GM19324 (cell line): ENCODE measurements around the gene DNAJC17.

Experiments used
- ATAC-seq: cut with Tn5 transposase; IDR thresholded peaks from one replicate; pipeline ENCODE4 v1.9.1; 2021; ENCODE audit warnings: mild to moderate bottlenecking, moderate library complexity; ENCODE audit not compliant: unreplicated experiment, low FRiP score

DNAJC17 gene

DNA sequence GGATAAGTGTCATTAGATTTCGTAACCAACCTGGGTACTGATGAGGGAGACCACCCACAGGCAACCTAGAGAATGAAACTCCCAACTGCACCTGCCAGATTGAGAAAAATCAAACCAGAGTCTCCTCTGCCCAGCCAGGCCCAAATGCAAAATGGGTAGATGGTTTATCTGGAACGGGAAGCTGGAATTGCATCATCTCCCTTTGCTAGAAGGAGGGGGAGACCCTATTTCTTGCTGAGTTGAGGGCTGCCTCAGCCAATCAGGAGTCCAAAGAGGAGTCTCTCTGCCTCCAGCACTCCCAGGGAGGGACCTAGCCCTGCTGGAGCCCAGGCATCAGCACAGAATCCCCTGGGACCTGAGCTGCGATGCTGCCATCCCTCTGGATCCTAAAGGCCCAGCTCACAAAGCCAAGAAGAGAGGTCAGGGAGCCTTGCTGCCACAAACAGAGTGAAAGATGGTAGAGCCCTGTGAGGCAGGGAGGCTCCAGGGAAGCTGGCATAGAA is 60.3 kb downstream of the DNAJC17 start:
- no peak for ATAC-seq

DNA sequence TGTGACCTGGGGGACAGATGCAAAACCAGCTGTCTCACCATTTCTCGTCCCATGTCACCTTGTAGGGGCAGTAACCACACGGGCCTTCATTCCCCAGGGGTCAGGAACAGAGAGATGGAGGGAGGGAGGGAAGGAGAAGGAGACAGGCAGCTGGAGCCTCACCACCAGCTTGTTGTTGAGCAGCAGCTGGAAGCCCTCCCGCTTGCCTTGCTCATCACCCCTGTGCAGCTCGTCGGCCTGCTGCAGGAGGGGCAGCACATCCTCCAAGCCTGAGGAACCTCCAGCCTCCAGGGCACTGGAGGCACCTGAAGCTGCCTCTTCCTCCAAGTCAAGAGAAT is 62.5 kb downstream of the DNAJC17 start:
- ATAC-seq, result no peak

DNA sequence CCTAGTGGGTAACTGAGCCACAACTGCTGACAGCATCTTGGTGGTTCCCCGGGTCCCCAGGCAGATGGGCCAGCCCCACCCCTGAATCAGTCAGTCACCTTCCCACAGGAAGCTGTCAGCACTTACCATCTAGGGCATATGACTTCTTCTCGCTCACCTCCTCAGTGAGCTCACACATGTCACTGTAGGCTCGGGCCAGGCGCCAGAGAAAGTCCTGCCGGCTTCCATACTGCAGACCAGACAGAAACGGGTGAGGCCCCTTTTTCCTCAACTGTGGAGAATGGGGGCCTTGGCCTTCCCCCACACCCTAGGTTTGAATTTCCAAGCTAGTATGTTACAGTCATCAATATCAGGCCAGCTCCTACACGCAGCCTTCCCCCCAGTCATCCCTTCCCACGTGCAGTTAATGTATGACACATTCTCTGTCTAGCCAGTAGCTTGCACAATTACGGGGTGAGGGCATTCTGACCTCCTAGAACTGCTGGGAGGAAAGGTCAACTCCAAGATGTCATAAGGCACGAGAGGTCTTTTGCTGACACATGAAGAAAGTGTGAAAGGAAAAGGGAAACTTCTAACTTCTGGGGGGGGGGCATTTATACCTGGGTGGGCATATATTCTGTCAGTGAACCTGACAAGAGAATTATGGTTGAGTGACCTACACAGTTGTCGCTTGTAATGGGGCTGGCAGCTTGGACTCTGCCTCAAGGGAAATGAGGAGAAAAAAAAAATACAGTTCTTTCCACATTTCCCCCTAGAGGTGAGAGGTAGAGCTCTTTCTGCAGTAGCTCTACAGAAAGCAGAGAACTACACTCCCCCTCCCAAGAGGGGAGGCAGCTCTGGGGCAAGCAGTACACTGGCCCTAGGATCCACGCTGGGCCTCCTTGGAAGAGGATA is 63.1 kb downstream of the DNAJC17 start:
- no peak for ATAC-seq

DNA sequence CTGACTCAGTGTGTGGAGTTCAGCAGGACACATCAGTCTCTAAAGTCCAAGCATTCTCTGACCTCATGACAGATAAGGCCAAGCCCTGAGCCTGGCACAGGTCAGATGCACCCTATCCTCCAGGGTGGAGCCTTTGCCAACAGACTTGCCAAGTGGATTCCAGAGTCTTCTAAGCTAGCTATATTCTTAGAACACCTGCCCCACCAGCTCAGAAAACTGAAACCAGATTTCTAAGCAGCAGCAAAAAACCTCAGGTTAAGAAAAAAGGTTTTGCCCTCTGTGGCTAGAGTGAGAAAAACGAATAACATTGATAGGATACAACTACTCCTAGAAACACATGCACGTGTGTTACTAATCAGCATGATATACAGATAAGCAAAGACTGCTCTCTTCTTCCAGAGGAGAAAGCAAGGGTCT is 63.8 kb downstream of the DNAJC17 start:
- ATAC-seq, result no peak

DNA sequence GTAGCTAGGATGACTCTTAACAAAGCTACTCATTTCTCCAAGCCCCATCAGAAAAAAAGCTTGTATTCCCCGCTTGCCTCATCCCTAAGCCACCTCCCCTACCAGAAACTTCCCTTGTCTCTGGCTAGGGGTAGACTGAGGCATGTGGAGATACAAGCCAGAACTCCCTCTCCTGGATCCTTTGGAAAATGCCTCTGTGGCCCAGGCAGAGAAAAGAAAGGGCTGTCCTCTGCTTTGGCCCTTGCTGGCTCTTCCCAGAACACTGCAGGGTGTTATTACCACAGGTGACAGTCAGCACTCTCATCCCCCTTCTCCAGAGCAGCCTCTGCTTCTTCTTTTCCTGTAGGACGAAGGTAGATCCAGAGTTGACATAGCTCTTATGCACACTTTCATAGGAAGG is 67.4 kb downstream of the DNAJC17 start:
- ATAC-seq, result no peak

DNA sequence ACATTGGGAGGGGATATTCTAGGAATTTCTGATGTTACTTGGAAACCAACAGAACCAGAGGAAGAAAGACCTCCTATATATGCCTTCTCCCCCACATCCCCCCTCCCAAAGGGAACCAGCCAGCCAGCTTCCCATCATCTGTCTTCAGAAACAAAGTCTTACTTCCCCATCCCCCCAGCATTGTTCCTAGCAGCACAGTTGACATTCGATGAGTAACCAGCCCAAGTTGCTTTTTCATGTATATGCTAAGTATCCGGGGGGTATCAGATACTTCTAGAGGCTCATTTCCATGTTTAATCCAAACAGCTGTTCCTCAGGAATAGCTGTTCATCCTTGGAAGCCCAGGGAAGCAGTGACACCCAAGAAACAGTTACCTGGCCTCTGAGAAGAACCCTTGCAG is 68.2 kb downstream of the DNAJC17 start:
- no peak for ATAC-seq

DNA sequence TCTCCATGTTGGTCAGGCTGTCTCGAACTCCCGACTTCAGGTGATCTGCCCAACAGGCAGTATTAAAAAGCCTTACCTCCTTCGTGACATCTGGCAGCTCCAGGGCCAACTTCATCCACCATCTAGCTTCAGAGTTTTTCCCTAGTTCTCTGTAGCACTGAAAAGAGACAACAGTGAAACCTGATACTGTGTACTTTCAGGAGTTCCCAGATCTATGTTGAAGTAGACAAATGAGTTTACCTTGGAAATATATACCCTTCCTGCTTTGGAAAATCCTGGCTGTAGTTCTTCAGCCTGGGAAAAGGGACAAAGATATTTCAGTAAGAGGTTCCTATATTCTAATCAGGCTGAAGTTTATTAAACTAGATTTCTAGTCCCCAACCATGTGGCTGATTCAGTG is 70.2 kb downstream of the DNAJC17 start:
- no peak for ATAC-seq

DNA sequence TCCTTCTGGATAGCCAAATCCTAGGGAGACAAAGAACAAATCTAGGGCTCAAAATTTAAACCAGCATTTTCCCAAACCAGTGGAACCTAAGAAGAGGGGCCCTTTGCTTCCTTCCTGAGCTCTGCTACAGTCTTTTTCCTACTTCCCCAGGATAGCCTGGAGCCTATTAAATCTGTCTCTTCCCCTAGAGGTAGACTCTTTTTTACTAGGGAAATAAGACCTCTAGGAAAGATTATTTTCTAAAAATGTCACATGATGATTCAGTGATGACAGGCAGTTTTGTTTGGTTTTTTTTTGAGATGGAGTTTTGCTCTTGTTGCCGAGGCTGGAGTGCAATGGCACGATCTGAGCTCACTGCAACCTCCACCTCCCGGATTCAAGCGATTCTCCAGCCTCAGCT is 70.7 kb downstream of the DNAJC17 start:
- no peak for ATAC-seq

DNA sequence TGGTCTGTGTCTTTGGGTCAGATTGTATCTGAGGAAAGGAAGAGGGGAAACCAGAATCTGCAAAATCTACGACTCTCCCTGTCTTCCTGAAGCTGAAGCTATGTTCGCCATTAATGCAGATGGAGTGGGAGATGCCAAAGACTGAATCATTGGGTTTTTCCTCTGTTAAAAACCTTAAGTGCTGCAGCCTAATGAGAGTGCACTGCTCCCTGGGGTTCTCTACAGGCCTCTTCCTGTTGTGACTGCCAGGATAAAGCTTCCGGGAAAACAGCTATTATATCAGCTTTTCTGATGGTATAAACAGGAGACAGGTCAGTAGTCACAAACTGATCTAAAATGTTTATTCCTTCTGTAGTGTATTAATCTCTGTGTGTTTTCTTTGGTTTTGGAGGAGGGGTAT is 76.2 kb downstream of the DNAJC17 start:
- no peak for ATAC-seq

DNA sequence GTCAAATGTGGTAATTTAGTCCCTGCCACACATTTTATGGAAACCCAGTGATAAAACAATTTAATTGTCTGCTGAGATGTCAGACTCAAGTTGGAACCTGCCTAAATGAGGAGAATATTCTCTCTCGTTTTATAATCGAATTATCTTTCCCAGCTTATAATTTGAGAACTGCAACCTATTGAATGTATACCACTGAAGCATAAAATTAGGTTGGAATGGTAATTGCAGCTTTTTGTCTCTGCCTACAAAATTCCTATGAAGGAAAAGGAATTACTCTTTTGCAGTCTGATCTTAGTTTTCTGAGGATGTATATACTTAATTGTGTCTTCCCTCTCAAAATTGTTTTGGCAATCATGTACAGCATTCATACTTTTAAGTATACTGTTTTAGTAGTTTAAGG is 83.4 kb downstream of the DNAJC17 start:
- no peak for ATAC-seq

DNA sequence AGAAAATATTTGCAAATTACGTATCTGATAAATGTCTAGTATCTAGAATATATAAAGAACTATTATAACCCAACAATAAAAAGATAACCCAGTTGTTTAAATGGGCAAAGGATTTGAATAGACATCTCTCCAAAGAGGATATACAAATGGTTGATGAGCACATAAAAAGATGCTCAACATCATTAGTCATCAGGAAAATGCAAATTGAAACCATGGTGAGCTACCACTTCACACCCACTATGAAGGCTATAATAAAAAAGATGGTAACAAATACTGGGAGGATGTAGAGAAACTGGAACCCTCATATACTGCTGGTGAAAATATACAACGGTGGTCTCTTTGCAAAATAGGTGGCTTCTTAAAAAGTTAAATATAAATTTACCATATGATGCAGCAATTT is 84.3 kb downstream of the DNAJC17 start:
- no peak for ATAC-seq

DNA sequence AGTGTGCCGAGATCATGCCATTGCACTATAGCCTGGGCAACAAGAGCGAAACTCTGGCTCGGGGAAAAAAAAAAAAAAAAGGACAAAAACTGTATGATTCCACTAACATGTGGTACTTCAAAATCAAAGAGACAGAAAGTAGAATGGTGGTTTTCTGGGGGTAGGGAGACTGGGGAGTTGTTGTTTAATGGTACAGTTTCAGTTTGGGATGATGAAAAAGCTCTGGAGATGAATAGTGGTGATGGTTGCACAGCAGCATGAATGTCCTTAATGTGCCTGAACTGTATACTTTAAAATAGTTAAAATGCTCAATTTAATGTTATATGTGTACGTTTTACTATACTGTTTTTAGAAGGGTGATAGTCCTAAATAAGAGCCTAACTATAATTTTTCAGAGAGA is 84.9 kb downstream of the DNAJC17 start:
- ATAC-seq, result no peak

DNA sequence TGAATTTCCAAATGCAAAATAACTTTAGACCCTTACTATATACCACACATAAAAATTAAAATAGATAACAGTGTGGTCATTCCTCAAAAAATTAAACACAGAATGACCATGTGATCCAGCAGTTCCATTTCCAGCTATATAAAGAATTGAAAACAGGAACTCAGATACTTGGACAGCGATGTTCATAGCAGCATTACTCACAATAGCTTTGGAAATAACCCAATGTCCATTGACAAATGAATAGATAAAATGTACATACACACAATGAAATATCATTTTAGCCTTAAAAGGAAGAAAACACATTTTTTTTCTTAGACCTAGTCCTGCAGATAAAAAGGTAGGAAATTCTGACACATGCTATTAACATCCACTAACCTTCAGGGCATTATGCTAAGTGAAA is 85.6 kb downstream of the DNAJC17 start:
- no peak for ATAC-seq

DNA sequence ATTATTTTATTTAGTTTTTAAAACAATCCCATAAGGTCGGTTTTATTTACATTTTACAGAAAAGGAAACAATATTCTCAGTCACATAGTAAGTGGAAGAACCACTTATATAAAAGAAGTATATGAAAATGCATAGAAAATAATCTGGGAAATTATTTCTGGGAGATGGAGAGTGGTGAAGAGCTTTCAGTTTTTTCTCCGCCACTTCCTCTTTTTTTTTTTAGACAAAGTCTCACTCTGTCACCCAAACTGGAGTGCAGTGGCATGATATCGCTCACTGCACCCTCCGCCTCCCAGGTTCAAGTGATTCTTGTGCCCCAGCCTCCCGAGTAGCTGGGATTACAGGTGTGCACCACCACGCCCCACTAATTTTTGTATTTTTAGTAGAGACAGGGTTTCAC is 91.1 kb downstream of the DNAJC17 start:
- ATAC-seq, result no peak
